ENCODE measurements around the gene FAM120AOS. TPM values are rescaled to one million over a fixed set of nuclear protein-coding genes. Genes with fewer than 3 reads are reported as not detected.

Gene FAM120AOS
- polyA plus RNA-seq, 3 donors = 33.2 to 47.7 (median 41.6) TPM

DNA sequence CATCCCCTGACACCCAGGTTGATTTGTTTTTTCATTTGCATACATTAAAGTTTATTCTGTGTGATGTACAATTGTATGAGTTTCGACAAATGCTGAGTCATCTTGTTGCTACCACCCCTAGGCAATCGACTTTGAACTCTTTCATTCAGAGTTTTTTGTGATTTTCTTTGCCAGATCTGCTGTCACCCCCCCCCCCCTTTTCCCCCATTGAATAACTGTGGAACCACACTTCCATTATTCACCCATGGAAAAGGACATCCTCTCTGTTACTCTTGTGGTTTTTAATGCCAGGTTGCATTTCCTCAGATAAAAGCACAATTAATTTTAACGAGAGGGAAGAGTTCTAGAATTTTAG is 13.7 kb upstream of the FAM120AOS start:
- H3K4me3 ChIP-seq (replicated peaks in 1 of 3; ENCODE audit: low read depth in 2 of 3, low read length in 3 of 3) = no peak overlapping the region
- H3K36me3 ChIP-seq (replicated peaks in 1 of 2; ENCODE audit: control insufficient read depth in 1 of 2, insufficient read depth in 2 of 2, low read length in 2 of 2) = peaks cover 9 to 19% of the 10 kb centered on the region in 2 donors
- H3K4me2 ChIP-seq (replicated peaks; ENCODE audit: extremely low read depth, low read length, poor library complexity, severe bottlenecking) = peak overlapping the region; percentile 14
- TF ChIP-seq, protein P1, sequence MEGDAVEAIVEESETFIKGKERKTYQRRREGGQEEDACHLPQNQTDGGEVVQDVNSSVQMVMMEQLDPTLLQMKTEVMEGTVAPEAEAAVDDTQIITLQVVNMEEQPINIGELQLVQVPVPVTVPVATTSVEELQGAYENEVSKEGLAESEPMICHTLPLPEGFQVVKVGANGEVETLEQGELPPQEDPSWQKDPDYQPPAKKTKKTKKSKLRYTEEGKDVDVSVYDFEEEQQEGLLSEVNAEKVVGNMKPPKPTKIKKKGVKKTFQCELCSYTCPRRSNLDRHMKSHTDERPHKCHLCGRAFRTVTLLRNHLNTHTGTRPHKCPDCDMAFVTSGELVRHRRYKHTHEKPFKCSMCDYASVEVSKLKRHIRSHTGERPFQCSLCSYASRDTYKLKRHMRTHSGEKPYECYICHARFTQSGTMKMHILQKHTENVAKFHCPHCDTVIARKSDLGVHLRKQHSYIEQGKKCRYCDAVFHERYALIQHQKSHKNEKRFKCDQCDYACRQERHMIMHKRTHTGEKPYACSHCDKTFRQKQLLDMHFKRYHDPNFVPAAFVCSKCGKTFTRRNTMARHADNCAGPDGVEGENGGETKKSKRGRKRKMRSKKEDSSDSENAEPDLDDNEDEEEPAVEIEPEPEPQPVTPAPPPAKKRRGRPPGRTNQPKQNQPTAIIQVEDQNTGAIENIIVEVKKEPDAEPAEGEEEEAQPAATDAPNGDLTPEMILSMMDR (IDR thresholded peaks at IDR 0.05) = no peak
- H3K4me1 Mint-ChIP-seq = peaks cover 81% of the 10 kb centered on the region
- no peak for DNase-seq
- peak overlapping the region in 1 of 2 donors; percentile 27 for H3K27ac ChIP-seq (ENCODE audit: low read depth in 1 of 2, low read length in 2 of 2)
- peaks cover 13 to 19% of the 10 kb centered on the region in 2 donors for H3K36me3 Mint-ChIP-seq
- no peaks in the 10 kb centered on the region for H3K9me3 ChIP-seq (replicated peaks in 1 of 2; ENCODE audit: control insufficient read depth in 1 of 2, insufficient read depth in 1 of 2, low read length in 2 of 2)
- no peaks in the 10 kb centered on the region for H3K27me3 ChIP-seq (ENCODE audit: control insufficient read depth in 2 of 2, insufficient read depth in 2 of 2, low read length in 2 of 2)
- peak overlapping the region in 6 of 7 donors; percentile 3 to 82 (median 63) for H3K27ac Mint-ChIP-seq
- no peaks in the 10 kb centered on the region for H3K9me3 Mint-ChIP-seq
- intact Hi-C loops (cut with micrococcal nuclease) = no loop called here
- H2AFZ ChIP-seq (ENCODE audit: insufficient read depth, low read depth, low read length, poor library complexity, severe bottlenecking) = no peak overlapping the region
- peaks cover 100% of the 10 kb centered on the region for H3K79me2 ChIP-seq (ENCODE audit: insufficient read depth, low read length)
- peaks cover 54% of the 10 kb centered on the region for H4K20me1 ChIP-seq (ENCODE audit: insufficient read depth, low read length)
- H3K9ac ChIP-seq (ENCODE audit: insufficient read depth, low read length, poor library complexity, severe bottlenecking) = no peak overlapping the region
- peaks cover 39 to 62% of the 10 kb centered on the region in 2 donors for H3K4me1 ChIP-seq (ENCODE audit: control insufficient read depth in 1 of 2, insufficient read depth in 2 of 2, low read length in 2 of 2)
- 0% methylated on average over 1 of the region's 3 CpGs for WGBS (ENCODE audit: insufficient coverage)
- peaks cover 0 to 1% (median 0%) of the 10 kb centered on the region in 3 donors for H3K27me3 Mint-ChIP-seq (ENCODE audit: low read depth in 3 of 3)
- no peak overlapping the region for H3K4me3 Mint-ChIP-seq

DNA sequence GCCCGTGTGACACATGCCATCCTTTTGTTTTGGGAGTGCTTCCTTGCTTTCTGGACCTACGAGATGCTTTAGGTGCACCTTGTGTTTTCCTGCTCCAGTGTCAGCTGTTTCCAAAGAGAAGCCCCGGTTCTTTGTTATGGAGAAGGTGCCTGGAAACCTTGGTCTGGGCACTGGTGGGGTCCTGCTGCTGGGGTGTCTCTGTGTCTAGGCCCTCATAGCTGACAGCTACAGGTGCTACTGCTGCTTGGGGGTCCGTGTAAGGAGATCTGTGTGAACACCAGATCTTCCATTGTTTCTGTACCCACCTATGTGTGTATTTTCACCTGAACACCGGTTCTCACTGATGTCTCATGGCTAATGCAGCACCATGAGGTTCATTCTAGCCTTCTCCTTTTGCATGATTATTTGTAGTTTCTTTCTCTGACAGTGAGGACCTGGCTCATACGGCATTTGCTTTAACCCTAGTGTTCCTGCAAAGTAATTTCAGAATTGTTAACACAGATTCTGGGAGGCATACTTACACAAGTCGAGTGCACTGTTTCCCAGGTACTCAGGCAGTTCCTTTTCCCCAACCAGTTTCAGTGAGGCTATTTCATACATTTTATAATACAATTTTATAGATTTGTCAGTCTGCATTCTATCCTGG is 13.2 kb upstream of the FAM120AOS start:
- no peaks in the 10 kb centered on the region for H3K27me3 ChIP-seq (ENCODE audit: control insufficient read depth in 2 of 2, insufficient read depth in 2 of 2, low read length in 2 of 2)
- H3K9me3 ChIP-seq (replicated peaks in 1 of 2; ENCODE audit: control insufficient read depth in 1 of 2, insufficient read depth in 1 of 2, low read length in 2 of 2) = no peaks in the 10 kb centered on the region
- Mint-ChIP-seq H3K27ac (peak overlapping the region; percentile 47 to 82 (median 69)), H3K9me3 (no peaks in the 10 kb centered on the region), H3K36me3 (peaks cover 13 to 17% of the 10 kb centered on the region in 2 donors), H3K27me3 (ENCODE audit: low read depth in 3 of 3) (peaks cover 0 to 1% (median 0%) of the 10 kb centered on the region in 3 donors), H3K4me3 (no peak overlapping the region), H3K4me1 (peaks cover 85% of the 10 kb centered on the region)
- H3K9ac ChIP-seq (ENCODE audit: insufficient read depth, low read length, poor library complexity, severe bottlenecking) = no peak overlapping the region
- peaks cover 8 to 14% of the 10 kb centered on the region in 2 donors for H3K36me3 ChIP-seq (replicated peaks in 1 of 2; ENCODE audit: control insufficient read depth in 1 of 2, insufficient read depth in 2 of 2, low read length in 2 of 2)
- no peak overlapping the region for H2AFZ ChIP-seq (ENCODE audit: insufficient read depth, low read depth, low read length, poor library complexity, severe bottlenecking)
- 90% methylated on average over 6 of the region's 7 CpGs for WGBS (ENCODE audit: insufficient coverage)
- no peak for DNase-seq
- TF ChIP-seq, protein P1 (IDR thresholded peaks at IDR 0.05) = no peak
- peaks cover 56% of the 10 kb centered on the region for H4K20me1 ChIP-seq (ENCODE audit: insufficient read depth, low read length)
- H3K27ac ChIP-seq (ENCODE audit: low read depth in 1 of 2, low read length in 2 of 2) = peak overlapping the region in 1 of 2 donors; percentile 47
- no peak overlapping the region for H3K4me2 ChIP-seq (replicated peaks; ENCODE audit: extremely low read depth, low read length, poor library complexity, severe bottlenecking)
- H3K4me1 ChIP-seq (ENCODE audit: control insufficient read depth in 1 of 2, insufficient read depth in 2 of 2, low read length in 2 of 2) = peaks cover 42 to 66% of the 10 kb centered on the region in 2 donors
- intact Hi-C loops (cut with micrococcal nuclease) = no loop called here
- H3K79me2 ChIP-seq (ENCODE audit: insufficient read depth, low read length) = peaks cover 100% of the 10 kb centered on the region
- no peak overlapping the region for H3K4me3 ChIP-seq (replicated peaks in 1 of 3; ENCODE audit: low read depth in 2 of 3, low read length in 3 of 3)

All from CD14-positive monocyte (primary cell).